HUDEP-2 (cell line): ENCODE measurements around the gene TLE5.
"Not testable (repeated sequence)": the region's sequence is repeated elsewhere in the genome, so short reads cannot be mapped to it uniquely, and the experiment has no call there.

ENCODE experiments used
- DNase-seq, 76 experiments: peaks; one replicate each; lab custom pipeline; 2025; ENCODE audit not compliant: unreplicated experiment in 76 of 76; lab: John Stamatoyannopoulos, UW

Gene TLE5

DNA sequence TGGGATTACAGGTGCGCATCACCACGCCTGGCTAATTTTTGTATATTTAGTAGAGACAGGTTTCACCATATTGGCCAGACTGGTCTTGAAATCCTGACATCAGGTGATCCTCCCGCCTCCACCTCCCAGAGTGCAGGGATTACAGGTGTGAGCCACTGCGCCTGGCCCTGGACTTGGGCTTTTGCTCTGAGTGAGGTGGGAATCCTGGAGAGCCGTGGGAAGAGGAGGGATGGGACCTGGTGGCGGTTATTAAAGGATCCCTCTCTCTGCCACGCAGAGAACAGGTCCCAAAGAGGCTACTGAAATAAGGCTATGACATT, 1.7 kb upstream of the TLE5 start:
- no peak for DNase-seq

DNA sequence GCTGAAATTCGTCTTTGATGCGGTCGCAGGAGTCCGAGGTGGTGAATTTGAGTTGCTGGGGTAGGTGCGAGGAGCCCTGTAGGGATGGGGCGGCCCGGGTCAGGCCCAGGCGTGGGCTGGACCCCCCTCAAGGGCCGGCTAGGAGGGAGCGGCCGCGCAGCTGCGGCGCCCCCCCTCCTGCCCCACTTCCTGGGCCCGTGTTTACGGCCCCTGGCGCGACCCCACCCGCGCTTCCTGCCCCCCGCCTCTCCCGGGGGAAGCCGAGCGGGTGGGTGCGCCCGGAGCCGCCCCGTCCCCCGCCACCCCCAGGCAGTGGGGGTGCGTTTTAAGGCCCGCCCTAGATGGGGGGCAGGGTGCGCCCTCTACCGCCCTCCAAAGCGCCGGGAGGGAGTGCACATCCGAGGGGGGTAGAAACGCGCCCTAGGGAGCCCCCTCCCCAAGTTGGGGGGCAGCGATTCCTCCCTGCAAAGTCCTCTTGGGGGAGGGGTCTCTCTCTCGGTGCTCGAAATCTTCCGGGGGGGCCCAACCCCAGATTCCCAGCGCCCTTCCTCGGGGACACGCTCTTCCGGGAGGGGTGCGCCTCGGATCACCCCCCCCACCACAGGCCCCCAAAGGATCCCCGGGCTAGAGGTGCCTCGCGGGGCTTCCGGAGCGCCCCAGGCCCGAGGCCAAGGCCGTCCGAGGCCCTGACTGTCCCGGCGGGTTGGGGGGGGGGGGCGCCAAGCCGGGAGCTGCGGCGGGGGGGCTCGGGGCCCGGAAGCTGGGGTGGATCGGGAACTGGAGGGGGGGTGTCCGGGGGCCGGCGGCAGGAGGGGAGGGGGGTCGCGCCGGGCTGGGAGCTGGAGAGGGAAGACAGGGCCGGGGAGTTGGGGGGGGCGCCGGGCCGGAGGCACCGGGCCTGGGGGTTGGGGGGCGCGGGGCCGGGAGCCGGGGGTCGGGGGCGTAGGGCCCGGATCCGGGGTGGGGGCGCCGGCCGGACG, 823 bp downstream of the TLE5 start:
- DNase-seq, result peak in 28 of 76 experiments; percentile 16 to 53 (median 26)

DNA sequence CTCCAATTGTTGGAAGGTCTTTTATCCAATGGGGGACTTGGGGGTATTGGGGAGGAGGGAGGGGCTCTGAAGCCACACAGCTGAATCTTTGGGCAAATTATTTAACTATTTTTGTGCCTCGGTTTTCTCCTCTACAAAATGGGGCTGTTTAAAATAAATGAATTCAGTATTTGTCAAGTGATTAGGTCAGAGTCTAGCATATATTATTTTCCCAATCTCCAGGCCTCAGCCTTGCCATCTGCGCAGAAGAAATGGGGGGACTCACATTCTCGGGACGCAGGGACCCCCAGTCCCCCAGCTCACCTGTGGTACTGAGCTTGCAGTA, 1.5 kb downstream of the TLE5 start:
- no peak for DNase-seq

DNA sequence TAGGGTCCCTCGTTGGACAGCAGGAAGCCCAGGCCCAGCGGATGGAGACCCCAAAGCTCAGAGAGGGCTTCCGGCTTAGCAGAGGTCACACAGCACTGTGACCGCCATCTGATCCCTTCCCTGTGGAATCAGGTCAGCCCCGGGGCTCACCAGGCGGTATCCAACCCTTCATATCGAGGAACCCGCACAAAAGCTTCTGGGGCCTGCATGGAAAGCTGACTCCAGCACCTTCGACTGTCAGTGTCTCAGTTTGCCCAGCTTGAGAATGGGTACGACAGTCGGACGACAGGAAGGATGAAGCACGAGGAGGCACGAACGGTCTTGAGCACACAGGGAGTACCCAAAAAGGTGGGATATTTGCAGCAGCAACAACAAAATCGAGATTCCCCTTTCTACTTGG, 2.6 kb downstream of the TLE5 start:
- DNase-seq, result no peak

DNA sequence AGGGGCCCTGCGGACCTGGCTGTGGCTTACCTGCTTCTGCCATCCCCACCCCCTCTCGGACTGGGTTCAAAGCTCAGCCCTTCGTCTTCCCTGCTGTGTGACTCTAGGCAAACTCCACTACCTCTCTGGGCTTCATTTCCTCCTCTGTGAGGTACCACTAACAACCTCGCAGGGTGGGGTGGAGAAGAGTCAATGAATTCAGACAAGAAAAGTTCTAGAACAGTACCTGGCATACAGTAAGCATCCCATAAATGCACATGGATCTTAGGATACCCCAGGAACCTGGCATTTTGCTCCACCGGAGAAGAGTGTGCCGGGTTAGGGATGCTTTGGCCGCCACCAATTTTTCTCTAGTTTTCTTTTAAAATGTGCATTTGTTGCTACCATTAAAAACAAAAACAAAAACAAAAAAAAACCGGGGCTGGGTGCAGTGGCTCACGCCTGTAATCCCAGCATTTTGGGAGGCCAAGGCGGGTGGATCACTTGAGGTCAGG, 3.4 kb downstream of the TLE5 start:
- DNase-seq, result no peak

DNA sequence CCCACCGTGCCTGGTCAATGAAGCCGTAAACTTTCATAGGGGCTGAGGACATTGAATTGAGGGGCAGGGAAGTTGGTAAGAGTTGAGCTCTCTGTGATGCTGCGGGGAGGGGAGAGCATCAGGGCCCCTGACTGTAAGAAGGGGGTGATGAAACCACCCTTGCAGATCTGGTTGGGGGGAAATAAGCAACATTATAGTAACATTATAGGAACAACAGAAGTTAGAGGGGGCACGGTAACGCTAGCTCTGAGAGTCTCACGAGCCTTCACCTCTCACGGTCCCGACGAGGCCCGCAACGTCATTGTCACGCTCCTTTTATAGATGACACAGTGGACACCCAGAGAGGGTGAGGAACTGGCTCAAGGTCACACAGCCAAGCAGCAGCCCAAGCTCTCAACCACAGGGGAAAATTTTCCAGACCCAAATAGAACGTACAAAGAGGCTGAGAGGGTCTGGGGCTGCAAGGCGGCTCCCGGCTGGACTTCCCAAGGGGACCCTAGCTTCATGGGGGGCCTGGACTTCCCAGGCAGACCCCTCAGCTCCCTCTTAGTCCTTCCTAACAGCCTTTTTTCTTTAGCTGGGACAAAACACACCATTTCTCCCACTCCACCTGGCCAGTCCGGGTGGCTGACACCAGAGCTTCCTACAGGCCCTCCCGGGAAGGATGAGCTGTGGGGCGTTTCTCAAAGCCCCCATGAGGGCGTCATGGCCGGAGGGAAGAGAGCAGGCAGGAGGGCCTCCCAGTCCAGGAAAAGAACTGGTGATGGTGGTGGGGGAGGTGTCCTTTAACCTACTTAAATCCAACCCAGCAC, 4.1 kb downstream of the TLE5 start:
- no peak for DNase-seq

DNA sequence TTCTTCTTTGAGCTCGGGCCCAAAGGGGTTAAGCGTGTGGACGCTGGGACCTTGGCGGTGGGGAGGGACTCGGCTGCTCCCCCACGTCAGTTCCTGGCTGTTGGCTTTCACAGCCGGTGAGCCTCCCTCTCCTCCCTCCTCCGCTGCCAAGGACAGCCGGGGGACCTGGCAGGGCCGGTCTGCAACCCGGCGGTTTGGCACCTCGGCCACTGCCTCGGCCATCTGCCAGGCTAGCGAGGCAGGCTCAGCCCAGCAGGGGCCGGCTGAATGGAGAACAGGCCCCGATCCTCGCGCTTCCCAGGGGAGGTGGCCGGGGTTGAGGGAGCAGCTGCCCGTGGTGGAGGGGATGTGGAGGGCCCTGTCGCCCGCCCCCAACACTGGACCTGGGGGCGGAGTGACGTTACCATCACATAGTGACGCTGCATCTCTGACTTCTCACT, 5.0 kb downstream of the TLE5 start:
- no peak for DNase-seq

DNA sequence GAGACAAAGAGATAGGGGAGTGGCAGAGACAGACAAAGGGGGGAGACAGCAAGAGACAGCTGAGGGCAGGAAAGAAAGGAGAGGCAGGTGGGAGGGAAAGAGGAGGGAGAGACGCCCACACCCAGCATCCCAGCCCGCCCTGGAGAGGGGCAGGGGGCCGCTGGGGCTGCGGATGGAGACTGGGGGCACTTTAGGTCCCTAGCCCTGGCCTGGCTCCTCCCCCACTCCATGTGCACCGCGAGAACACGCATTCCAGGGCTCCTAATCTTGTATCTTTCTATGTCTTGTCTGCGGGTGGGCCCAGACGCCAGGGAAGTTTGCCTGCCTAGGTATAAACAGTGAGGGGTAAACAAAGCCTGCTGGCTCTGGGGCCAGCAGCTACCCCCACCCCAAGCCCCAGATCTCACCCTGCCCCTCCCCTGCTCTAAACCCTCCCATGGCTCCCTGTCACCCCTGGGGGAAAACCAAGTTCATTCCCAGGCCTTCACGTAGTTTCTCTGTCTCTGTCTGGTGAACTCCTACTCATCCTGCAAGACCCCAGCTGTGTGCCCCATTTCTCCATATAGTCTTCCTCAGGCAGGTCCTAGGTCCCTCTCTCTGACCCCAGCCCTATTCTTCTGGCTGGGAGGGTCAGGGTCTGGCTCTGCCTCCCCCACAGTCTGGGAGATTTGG, 5.7 kb downstream of the TLE5 start:
- DNase-seq, result no peak

DNA sequence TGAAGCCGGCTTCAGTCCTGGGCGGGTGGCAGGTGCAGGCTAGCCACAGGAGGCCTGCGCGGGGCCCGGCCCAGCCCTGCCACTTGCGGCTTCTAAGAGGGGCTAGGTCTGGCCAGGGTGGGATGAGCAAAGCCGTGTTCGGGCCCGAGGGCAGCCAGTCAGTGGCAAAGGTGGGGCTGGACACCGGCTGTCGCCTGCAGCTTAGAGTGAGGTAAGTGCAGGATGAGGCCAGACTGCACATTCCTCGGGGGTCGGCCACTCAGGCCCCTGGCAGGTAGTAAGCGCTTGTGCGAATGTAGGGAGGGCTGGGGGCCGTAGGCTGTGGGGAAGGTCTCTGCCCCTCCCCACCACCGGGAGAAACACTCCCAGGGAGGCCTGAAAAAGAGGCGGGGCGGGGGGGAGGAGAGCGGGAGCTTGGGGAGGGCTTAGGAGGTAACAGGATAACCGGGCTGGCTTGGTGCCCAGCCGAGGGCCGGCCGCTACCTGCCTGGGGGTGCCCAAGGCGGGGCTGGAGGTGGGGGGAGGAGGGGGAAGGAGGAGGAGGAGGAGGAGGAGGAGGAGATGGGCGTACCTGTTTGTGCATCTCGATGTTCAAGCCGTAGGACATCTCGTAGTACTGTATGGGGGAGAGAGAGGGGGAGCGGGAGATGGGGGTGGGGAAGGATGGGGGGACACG, 6.4 kb downstream of the TLE5 start:
- no peak for DNase-seq

DNA sequence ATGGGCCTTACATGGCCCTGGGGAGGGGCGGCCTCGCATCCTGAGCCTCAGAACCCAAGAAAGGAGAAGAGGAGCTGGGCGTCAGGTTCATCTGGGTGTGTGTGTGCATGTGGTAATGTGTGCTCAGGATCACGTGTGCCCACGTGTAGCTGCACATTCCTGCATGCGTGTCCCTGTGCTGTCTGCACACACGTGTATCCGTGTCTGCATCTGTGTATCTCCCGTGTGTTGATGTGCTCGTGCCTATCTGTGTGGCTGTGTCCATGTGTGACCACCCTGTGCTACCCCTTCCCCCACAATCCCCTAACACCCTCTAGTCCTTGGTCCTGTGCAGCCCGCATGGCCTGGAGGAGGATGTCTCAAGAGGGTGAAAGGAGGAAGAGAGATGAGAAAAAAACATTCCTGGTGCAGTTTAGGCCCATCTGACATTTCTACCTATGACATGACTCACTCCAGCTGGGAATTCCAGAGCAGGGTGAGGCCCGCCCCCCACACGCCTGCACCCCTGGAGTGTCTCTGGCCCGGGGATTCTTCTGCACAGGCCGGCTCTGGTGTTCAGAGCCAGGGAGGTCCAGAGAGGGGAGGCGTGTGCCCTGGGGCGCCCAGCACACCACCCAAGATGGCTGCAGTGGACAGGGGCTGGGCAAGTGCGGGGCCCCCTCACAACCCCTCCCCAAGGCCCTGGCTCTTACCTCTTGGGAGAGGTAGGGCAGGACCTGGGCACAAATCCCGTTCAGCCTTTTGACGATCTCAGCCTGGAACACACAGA, 7.1 kb downstream of the TLE5 start:
- no peak for DNase-seq

DNA sequence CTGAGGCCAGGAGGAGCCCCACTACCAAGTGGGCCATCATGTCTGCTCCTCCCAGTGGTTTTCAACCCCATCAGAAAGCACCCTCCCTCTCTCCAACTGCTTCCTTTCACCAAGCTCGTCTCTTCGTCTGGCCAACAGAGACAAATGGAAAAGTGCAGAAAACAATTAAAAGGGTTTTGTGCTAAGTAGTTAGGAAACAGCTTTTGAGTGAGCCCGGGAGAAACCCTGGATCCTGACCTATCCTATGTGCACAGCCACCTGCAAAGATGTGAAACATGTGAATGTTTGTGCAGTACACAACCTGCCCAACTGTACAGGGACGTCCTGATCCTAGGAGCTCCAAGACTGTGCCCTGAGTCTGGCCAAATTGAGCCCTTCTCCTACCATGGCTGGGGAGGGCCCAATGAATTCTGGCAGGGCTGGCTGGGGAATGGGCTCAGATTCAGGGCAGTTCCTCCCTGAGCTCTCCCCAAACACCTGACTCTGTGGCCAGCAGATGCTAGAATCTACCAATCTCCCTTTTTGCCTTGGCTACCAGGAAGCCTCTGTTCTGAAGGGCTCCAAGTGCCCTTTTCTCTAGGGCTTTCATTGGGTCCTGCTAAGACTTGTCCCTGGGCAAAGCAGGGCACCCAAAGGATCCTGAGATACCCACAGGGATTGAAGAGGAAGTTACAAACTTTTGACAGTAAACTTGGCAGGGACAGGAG, 7.9 kb downstream of the TLE5 start:
- DNase-seq, result no peak

DNA sequence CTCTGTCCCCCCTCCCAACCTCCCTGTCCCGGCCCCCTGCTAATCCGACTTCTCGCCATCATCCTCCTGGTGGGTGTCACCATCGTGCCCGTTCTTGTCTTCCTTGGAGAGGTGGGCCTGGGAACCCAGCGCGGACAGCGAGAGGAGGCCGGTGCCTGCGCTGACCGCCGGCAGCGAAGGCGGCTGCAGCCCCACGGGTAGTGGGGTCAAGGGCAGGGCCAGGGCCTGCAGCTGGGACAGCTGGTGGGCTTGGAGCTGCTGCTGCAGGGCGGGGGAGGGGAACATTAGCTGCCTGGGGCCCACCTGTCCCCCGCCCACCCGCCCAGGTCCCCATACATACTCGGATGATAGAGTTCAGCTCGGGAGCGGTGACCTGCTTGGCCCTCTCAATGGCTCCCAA, 8.5 kb downstream of the TLE5 start:
- no peak for DNase-seq

DNA sequence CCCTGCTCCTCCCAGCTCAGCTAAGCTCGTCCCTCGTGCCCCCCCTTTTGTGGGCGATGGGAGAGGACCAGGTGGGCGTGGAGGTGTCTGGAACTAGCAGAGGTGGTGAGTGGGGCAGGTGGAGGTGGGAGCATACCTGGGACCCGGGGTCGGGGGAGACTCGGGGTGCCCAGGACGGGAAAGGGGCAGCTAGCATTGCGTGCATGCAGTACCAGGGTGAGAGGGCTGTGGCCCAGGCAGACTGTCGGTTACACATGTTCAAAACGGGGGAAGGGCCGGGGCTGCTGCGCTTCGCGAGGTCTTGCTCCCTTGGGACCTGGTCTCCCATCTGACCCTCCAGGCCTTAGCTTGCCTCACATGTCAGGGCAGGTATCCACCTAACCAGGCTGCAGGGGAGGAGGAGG, 9.1 kb downstream of the TLE5 start:
- DNase-seq, result no peak

DNA sequence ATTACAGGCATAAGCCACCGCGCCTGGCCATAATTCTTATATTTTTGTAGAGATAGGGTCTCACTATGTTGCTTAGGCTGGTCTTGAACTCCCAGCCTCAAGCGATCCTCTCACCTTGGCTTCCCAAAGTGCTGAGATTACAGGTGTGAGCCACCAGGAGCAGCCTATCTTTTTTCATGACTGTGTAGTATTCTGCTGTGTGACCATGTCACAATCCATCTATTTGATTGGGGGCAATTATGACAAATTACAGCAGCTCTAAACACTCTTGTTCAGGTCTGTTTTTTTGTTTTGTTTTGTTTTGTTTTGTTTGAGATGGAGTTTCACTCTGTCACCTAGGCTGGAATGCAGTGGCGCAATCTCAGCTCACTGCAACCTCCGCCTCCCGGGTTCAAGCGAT, 12.3 kb downstream of the TLE5 start:
- DNase-seq, result not testable (repeated sequence)

DNA sequence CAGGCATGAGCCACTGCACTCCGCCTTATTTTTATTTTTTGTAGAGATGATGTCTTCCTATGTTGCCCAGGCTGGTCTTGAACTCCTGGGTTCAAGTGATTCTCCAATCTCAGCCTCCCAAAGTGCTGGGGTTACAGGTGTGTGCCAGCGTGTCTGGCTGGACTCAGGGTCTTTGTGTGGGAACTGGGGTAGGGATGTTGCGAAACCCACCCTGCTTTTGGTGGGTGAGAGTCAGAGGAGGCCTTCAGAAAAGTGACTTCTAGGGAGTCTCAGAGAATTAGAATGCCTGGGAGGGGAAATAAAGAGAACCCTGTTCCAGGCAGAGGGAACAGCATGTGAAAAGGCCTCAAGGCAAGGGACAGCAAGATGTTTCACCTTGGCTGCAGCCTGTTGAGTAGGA, 13.2 kb downstream of the TLE5 start:
- no peak for DNase-seq

DNA sequence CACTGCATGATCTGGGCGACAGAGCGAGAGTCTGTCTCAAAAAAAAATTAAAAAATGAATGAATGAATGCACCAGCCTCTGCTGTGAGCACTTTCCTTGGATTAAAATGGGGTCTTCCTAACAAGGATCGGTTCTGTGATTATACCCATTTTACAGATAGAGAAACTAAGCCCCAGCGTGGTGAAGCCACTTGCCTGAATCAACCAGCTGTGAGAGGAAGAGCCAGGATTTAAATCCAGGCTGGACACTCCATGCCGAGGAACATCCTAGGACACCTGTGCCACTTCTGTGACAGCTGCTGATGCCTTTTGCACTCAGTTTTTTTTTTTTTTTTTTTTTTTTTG, 14.1 kb downstream of the TLE5 start:
- no peak for DNase-seq

DNA sequence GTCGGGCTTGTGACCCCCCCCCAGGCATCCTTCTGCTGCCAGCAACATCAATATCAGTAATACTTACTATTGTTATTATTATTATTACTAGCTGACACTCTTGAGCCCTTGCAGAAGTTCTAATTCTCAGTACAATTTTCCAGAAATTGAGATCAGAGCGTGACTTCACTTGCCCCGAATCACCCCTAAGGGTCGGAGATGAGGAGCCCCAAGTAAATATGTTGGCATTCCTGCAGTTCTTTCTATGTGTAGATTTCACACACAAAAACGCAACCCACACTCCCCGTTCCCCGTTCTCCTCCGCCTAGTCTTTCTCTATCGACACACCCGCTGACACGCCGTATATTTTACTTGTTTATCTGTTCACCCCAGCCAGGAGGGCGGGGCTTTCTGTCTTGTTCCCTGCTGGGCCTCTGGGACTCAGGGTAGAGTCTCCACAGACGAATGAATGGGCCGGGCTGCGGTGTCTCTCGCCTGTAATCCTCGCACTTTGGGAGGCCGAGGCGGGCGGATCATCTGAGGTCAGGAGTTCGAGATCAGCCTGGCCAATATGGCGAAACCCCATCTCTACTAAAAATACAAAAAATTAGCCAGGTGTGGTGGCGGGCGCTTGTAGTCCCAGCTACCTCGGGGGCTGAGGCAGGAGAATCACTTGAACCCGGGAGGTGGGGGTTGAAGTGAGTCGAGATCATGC, 14.7 kb downstream of the TLE5 start:
- DNase-seq, result peak in 75 of 76 experiments; percentile 77 to 99 (median 97)

DNA sequence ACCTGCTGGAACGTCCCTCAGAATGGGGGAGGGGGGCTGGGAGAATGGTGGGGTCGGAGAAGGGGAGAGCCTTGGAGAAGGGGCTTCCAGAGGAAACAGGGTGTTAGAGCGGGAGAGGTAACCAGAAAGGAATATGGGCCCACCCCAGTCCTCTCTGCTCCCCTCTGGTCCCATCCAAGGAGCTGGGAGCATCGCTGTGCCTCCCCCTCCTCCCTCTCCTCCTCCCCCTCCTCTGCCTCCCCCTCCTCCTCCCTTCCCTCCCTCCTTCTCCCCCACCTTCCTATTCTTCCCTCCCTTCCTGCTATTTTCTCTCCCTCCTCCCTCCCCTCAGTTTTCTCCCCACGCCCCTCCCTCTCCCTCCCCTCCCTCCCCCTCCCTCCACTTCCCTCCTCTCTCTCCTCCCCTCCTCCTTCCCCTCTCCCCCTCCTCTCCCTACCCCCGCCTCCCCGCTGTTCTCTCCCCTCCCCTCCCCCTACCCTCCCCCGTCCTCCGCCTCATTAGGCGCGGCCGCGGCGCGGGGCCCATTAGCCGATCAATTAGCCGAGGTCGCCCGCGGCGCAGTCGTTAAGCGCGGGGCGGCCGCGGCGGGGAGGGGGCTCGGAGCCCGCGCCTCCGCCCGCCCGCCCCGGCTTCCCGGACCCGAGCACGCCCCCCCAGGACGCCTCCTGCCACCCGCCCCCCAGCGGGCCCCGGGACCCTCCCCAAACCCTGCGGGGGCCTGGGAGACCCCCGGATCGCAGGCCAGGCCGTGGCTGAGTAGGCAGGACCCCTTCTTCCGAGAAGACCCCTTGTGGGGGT, 15.4 kb downstream of the TLE5 start:
- peak in 1 of 76 experiments; percentile 16 for DNase-seq
